GM19043 (cell line): ENCODE data around the gene ADAMTS2.

Experiments used
- ATAC-seq: cut with Tn5 transposase; IDR thresholded peaks from one replicate; pipeline ENCODE4 v1.9.1; 2021; ENCODE audit warnings: low read depth; ENCODE audit not compliant: unreplicated experiment

Gene ADAMTS2

DNA sequence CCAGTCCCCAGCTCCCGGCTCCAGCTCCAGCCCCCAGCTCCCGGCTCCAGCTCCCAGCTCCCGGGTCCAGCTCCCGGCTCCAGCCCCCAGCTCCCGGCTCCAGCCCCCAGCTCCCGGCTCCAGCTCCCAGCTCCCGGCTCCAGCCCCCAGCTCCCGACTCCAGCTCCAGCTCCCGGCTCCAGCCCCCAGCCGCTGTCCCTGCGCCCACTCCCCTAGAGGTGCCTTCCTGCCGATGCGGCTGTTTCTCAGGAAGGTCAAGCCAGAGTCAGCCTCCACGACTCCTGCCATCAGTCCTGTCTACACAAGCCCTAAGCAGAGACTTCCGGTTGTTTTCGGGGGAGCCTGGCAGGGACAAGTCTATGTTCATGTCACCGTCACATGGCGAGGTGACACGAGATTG is 210.3 kb downstream of the ADAMTS2 start:
- ATAC-seq, result no peak

DNA sequence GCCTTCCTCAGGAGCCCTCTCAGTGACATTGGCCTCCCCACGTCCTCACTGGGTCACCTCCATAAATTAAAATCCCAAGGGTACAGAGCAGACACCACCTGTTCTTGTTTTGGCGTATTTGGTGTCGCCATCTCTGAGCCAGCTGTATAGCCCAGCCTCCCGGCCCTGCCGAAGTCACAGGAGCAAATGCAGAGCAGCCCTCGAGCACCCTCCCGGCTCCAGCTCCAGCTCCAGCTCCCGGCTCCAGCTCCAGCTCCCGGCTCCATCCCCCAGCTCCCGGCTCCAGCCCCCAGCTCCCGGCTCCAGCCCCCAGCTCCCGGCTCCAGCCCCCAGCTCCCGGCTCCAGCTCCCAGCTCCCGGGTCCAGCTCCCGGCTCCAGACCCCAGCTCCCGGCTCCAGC is 210.8 kb downstream of the ADAMTS2 start:
- ATAC-seq, result no peak

DNA sequence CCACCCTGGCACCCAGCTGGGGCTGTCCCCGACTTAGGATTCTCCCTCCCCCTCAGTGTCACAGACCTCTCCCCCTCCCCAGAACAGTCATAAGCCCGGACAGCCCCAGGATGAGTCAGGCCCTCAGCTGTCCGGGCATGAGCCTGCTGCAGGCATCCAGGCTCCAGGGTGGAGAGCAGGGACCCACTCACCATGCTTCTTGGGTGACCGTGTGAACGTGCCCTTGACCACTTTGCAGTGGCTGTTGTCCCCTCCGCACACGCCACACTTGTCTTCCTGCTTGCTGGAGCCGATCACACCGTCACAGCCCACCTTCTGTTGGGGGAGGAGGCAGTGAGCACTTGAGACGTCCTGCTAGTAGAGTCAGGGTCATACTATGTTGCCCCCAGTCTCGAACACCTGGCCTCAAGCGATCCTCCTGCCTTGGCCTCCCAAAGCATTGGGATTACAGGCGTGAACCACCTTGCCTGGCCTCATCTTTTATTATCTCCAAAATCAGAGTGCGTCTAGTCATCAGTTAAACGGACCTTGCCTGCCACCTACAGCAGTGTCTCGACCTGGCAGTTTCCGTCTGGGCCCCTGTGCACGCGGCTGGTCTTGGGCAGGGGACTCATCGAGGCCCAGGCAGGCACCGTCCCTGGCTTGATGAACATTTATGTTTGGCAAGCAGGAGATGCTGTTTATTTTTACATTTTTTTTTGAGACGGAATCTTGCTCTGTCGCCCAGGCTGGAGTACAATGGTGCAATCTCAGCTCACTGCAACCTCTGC is 212.5 kb downstream of the ADAMTS2 start:
- no peak for ATAC-seq

- no peak for ATAC-seq
Measured at GRCh38 chr5:179131886-179132585, 213.2 kb downstream of the ADAMTS2 start.

- no peak for ATAC-seq
Measured at GRCh38 chr5:179131321-179131835, 213.9 kb downstream of the ADAMTS2 start.

DNA sequence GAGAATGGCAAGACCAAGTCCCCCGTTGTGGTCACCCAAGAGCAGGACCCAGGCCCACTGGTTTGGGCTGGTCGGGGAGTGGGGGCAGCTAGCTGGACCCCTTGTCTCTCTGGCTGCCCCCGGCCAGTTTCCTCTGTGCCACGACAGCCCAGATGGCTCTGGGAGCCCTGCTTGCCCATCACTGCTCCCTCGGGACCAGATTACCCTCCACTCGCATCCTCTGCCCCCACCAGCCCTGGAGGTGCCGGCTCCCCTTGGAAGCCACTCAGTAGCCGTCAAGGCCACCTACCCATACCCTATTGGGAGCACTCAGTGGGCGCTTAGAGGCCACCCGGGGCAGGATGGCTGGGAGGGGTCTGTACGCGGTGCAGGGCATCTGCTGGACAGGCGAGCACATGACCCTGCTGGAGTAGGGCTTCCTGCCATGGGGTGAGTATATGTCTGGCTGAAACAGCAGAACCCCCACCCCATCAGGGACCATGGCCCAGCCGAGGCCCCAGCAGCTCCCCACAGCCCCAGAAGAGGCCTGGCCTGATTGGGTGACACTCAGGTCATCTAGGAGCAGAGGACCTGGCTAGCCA is 215.1 kb downstream of the ADAMTS2 start:
- ATAC-seq, result no peak

- ATAC-seq, result no peak
Measured at GRCh38 chr5:179129607-179130071, 215.6 kb downstream of the ADAMTS2 start.

DNA sequence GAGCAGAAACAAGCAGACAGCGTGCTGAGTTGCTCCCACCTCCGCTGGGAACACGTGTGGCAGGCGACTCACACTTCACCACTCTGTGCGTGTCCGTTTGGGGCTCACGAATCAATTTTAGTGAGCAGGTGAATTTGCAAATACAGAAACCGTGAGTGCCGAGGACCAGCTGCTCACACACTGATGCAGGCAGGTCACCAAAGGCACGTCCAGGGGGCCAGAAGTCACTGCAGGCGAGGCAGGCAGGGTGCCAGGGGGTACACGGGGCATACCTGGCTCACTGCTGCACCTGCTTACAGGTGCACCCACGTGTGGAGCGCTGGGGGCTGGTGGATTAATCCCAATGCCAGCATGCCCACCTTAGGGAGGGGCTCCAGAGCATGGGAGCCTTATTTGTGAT is 216.3 kb downstream of the ADAMTS2 start:
- no peak for ATAC-seq

DNA sequence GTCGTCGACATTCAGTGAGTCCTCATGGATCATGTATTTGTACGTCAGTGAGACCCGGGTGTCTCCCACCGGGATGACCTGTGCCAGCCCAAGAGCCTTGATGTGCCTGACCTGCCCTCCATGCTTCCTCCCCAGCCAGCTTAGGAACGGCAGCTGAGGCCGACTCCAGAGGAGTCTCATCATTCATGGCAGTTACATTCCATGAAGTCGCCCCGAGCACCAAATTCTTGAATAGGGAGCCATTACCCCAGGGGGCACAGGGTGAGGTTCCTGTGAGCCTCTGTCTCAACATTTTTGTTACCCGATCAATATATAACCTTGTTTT is 217.3 kb downstream of the ADAMTS2 start:
- no peak for ATAC-seq

DNA sequence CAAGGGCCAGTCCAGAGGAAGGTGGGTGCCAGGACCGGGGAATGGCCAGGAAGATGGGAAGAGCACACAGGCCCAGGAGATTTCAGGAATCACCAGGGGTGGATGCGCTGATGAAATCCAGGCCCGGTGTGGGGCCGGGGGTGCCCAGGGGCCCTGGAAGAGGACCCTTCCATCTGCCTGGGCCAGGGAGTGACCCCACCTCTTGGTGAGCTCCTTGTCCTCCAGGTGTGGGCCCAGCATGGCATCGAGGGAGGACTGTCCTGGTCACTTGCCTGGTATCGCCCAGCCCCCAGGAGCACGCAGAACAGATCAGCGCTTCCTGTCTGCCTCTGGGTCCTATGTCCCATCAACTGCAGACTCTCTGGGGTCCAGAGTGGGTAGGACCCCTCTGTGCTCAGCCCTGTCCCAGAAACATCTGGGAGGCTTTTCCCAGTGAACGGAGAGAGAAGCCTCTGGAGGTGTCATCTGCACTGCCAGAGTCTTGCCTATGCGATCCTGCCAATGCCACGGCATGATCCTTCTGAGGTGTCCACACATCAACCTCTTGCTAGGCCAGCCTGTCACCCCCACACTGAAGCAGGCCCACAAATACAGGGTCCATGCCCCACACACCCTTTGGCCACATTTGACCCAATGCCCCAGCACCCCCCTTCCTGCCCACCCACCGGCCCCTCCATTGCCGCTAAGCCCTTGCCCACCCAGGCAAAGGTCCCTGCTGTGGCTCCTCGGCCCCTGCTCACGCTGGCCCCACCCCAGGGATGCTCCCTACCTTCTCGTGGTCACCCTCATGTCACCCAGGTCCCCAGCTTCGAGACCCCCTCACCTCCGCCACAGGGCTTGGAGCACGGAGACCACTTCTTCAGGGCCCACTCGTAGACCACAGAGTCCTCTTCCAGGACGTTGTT is 217.9 kb downstream of the ADAMTS2 start:
- no peak for ATAC-seq

DNA sequence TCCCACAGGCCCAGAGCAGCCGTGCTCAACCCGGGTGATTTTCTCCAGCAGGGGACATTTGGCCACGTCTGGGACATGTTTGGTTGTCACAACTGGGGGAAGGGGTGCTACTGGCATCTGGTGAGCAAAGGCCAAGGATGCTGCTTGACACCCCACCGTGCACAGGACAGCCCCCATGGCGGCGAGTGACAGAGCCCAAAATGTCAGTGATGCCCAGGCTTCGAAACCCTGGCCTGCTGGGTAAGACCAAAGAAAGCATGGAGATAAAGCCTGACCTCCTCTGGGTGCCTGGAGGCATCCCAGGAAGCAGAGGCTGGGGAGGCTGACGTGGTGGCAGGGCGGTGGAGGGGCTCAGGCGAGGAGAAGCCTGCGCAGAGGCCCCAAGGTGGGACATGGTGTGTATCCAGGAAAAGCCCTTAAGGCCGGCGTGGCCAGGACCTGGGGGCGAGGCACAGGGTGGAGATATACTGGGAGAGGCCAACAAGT is 218.7 kb downstream of the ADAMTS2 start:
- no peak for ATAC-seq

DNA sequence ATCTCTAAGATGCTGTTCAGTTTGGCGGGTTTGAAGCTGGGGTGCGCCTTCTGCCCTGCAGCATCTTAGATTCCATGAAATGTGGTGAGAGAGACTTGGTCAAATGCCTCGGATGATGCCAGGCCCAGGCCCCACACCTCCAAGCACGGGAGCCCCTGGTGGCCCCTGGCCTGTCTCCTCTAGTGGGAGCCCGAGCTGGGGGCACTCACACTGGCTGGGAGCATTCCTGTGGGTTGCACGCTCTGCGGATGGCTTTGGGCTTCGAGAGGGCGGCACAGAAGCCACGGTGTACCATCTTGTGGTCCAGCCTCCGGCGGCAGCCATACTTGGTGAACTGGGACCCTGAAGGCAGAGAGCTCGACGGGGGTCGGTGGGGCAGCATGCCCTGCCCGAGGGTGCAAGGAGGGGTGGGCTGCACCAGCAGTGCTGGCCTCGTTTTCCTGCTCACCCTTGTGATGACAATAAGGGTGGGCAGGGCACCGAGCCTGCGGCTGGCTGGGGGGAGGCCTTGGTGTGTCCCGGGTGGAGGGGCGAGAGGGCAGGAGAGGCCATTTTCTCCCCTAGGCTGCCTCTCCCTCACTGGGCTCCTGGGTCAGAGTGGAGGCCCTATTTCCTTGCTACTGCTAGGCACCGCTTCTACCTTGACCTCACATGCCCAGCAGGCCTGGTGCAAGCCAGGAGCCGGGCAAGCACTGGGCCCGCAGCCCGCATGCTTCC is 219.3 kb downstream of the ADAMTS2 start:
- ATAC-seq, result no peak

DNA sequence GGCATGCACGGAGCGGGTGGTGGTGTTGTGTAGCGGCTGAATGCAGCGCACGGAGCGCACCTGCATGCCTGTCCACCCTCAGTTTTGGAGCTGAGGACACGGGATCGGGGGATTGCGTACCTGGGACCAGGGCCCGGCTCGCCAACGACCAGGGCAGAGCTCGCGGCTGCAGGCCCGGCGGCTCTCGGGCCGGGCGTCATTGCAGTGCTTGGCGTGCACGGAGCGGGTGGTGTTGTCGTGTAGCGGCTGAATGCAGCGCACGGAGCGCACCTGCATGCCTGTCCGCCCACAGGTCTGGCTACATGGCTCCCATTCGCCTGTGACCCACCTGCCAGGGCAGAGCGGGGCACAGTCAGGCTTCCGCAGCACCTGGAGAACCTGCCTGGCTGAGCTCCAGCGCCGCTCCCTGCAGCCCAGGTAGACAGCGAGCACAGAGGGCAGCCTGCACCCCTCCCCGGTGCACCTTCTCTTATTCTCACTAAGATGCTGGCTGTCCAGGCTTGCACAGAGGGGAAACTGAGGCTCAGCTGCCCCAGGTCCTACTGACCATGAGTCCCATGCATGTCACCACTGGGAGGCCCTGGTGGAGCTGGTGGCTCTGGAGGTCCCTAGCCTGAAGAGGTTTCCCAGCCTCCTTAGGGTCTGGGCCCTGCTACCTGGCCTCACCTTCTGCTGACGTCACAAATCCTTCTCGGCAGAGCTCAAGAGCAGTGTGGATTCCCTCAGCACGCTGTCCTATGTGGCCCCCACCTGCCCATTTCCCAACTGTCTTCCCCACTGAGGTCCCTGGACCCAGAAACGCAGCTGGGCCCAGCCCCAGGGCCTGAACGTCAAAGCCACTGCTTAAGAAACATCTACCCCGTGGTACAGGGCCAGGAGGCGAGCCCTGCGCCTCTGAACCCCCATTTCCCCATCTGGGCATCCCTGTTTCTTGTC is 220.1 kb downstream of the ADAMTS2 start:
- no peak for ATAC-seq

GRCh38 chr5:179124273-179124852 is 220.9 kb downstream of the ADAMTS2 start:
- ATAC-seq, result no peak

DNA sequence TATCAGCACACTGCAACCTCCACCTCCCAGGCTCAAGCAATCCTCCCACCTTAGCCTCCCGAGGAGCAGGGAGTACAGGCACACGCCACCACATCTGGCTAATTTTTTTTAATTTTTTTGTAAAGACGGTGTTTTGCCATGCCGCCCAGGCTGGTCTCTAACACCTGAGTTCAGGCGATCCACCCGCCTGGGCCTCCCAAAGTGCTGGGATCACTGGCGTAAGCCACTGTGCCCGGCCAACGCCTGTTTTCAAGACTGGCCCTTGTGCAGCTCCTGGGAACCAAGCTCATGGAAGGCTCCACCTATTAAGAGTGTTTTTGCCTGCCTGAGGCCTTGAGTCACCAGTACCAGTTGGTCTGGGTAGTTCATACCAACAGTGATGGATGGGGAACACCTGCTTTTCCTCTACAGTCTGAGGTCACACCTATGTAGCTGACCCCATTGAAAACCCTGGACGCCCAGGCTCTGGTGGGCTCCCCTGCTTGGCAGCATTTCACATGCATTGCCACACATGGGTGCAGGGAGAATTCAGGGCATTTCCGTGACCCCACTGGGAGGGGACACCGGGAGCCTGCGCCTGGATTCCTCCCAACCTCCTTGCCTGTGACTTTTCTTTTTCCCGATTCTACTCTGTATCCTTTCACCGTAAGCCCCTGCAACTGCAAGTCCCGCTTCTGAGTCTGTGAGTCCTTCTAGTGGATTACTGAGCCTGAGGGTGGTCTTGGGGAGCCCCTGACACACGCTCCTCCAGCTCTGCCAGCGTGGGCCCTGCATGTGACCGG is 221.6 kb downstream of the ADAMTS2 start:
- ATAC-seq, result no peak

DNA sequence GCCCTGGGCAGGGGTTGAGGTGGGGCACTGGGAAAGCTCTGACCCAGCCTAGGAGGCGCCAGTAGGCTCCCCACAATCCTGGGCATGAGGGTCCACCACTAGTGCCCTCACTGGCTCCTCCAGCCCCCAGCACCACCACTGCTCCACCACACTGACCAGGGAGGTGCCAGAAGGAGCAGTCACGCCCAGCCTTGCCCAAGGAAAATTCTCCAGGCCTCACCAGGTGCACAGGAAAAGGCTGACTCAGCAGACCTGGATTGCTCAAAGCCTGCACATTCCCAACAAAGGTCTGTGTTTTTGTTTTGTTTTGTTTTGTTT is 222.2 kb downstream of the ADAMTS2 start:
- no peak for ATAC-seq

DNA sequence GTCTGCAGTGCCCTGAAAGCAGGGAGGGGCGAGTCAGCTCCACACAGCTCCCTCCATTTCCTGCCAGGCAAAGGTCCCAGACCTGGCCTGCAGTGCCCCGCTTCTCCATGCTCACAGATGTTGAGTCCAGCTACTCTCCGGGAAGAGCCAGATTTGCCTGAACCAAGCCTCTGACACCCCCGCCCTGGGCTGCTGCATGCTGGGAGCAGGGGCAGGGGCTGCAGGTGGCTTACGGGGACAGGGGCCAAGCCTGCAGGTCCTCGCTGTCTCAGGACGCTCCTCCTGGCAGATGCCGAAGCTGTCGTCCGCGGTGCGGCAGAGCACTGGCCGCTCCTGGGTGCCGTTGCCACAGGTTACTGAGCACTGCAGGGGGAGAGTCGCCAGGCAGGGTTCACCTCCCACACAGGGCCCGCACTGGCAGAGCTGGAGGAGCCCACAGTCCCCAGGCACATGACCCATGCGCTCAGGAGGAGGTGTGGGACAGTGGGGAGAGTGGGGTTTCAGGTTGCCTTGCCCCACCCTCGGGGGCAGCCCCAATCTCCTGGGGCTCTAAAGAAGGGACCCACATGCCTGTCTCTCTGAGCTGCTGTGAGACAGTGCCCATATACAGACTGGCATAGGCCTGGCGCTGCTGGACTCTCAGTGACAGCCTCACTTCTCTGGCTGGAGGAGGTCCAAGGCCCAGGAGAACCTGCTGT is 222.7 kb downstream of the ADAMTS2 start:
- no peak for ATAC-seq
